B cell (primary cell): ENCODE results near the gene LPO. TPM values are rescaled to one million over a fixed set of nuclear protein-coding genes. Genes with fewer than 3 reads are reported as not detected.

Experiments used
- ATAC-seq: fragments of 200-7000 bp; cut with Tn5 transposase; one replicate; pipeline ENCODE4 v1.10.0; 2021; ENCODE audit warnings: low read depth, mild to moderate bottlenecking, moderate number of reproducible peaks, moderate library complexity
- CTCF ChIA-PET: fragments of 350-600 bp; sonication (Branson Sonifier 250); formaldehyde crosslinking; loops from one replicate; lab custom pipeline; 2021; ENCODE audit warnings: antibody characterized with exemption, inconsistent platforms; lab: Charles Lee
- POLR2A ChIA-PET: fragments of 350-600 bp; sonication (Branson Sonifier 250); formaldehyde crosslinking; loops from one replicate; lab custom pipeline; 2021; ENCODE audit warnings: antibody characterized with exemption; lab: Charles Lee
- DNase-seq: peaks from one replicate; pipeline ENCODE4 v3.0.0; 2013
- H2AFZ ChIP-seq: 2 replicates; pipeline ENCODE4 v1.6.1; 2012; ENCODE audit warnings: mild to moderate bottlenecking, low read depth, low read length; ENCODE audit not compliant: insufficient read depth, poor library complexity, severe bottlenecking
- H3K27ac ChIP-seq, 2 donors: 1 replicate in 1 of 2; 2 replicates in 1 of 2; pipeline ENCODE4 v1.5.1; 2012 to 2013; ENCODE audit warnings: low read length in 2 of 2, mild to moderate bottlenecking in 2 of 2, moderate library complexity in 1 of 2
- H3K27me3 ChIP-seq, 4 experiments: fragments of 200-600 bp in 1 of 4; sonication (generic) in 1 of 4; replicated peaks in 1 of 4; 1 replicate in 2 of 4; 2 replicates in 2 of 4; pipeline versions ENCODE4 v1.6.1 to v1.7.0; 2013 to 2016; ENCODE audit warnings: low read length in 3 of 4, mild to moderate bottlenecking in 2 of 4, mixed read lengths in 1 of 4, moderate library complexity in 1 of 4; ENCODE audit not compliant: insufficient read depth in 4 of 4, control insufficient read depth in 3 of 4; ENCODE audit errors: control extremely low read depth in 1 of 4
- H3K36me3 ChIP-seq, 2 experiments: replicated peaks in 1 of 2; 1 replicate in 1 of 2; 2 replicates in 1 of 2; pipeline versions ENCODE4 v1.6.1 to v1.7.1; 2013; ENCODE audit warnings: low read length in 1 of 2; ENCODE audit not compliant: insufficient read depth in 2 of 2, control insufficient read depth in 1 of 2; ENCODE audit errors: control extremely low read depth in 1 of 2, extremely low read depth in 1 of 2
- H3K4me1 ChIP-seq, 2 donors: fragments of 200-600 bp in 1 of 2; sonication (generic) in 1 of 2; 1 replicate in 1 of 2; 2 replicates in 1 of 2; pipeline versions ENCODE4 v1.5.1 to v1.6.1; 2013 to 2017; ENCODE audit warnings: low read length in 2 of 2; ENCODE audit not compliant: control insufficient read depth in 2 of 2, insufficient read depth in 2 of 2
- H3K4me2 ChIP-seq: replicated peaks from 2 replicates; pipeline ENCODE3; 2012; ENCODE audit warnings: mild to moderate bottlenecking, low read depth, low read length; ENCODE audit not compliant: poor library complexity, severe bottlenecking
- H3K4me3 ChIP-seq, 5 experiments: fragments of 200-600 bp in 1 of 5; sonication (generic) in 1 of 5; 1 replicate in 3 of 5; 2 replicates in 2 of 5; pipeline versions ENCODE4 v1.5.1 to v1.7.0; 2011 to 2016; ENCODE audit warnings: low read length in 4 of 5, mild to moderate bottlenecking in 4 of 5, low read depth in 2 of 5, control low read depth in 1 of 5, moderate library complexity in 1 of 5; ENCODE audit not compliant: insufficient read depth in 1 of 5; ENCODE audit errors: control extremely low read depth in 1 of 5, extremely low read depth in 1 of 5
- H3K79me2 ChIP-seq: fragments of 200-600 bp; sonication (generic); one replicate; pipeline ENCODE4 v1.6.0; 2016; ENCODE audit warnings: low read length; ENCODE audit not compliant: control insufficient read depth, insufficient read depth
- H3K9ac ChIP-seq: fragments of 200-600 bp; sonication (generic); 2 replicates; pipeline ENCODE4 v1.6.1; 2017; ENCODE audit warnings: mild to moderate bottlenecking, low read length, moderate library complexity
- H3K9me3 ChIP-seq, 3 donors: one replicate each; pipeline versions ENCODE4 v1.6.1 to v1.7.1; 2013; ENCODE audit warnings: low read length in 2 of 3; ENCODE audit not compliant: control insufficient read depth in 2 of 3, insufficient read depth in 1 of 3; ENCODE audit errors: control extremely low read depth in 1 of 3
- H4K20me1 ChIP-seq: 2 replicates; pipeline ENCODE4 v1.6.0; 2012; ENCODE audit warnings: mild to moderate bottlenecking, low read length; ENCODE audit not compliant: insufficient read depth, control insufficient read depth, poor library complexity, severe bottlenecking
- H3K27ac Mint-ChIP-seq: one replicate; pipeline ENCODE4 v1.8.0; 2021; ENCODE audit warnings: mixed read lengths
- H3K27me3 Mint-ChIP-seq: one replicate; pipeline ENCODE4 v1.8.0; 2021; ENCODE audit warnings: mixed read lengths
- H3K4me1 Mint-ChIP-seq: one replicate; pipeline ENCODE4 v1.8.0; 2021; ENCODE audit warnings: mixed read lengths
- H3K4me3 Mint-ChIP-seq: one replicate; pipeline ENCODE4 v1.8.0; 2021; ENCODE audit warnings: mixed read lengths
- H3K9me3 Mint-ChIP-seq: one replicate; pipeline ENCODE4 v1.8.0; 2022; ENCODE audit warnings: mixed read lengths; ENCODE audit not compliant: insufficient read depth
- CTCF ChIP-seq: fragments of 200-600 bp; IDR thresholded peaks from one replicate; pipeline ENCODE4 v1.8.0; 2022; ENCODE audit warnings: antibody characterized with exemption, mild to moderate bottlenecking
- EZH2 ChIP-seq: IDR thresholded peaks from 2 replicates; pipeline ENCODE4 v1.6.1; 2012; ENCODE audit warnings: borderline replicate concordance, low read depth, mild to moderate bottlenecking, moderate library complexity, low read length; ENCODE audit not compliant: insufficient read depth, poor library complexity, severe bottlenecking
- WGBS: methylation state at CpG from one replicate; pipeline ENCODE4 v1.1.5; 2013; ENCODE audit warnings: missing lambda C conversion rate; ENCODE audit not compliant: insufficient coverage; 5-methylcytosine and 5-hydroxymethylcytosine counted together
- intact Hi-C: fragments of 100-400 bp; cut with micrococcal nuclease; formaldehyde crosslinking; loops from one replicate; pipeline ENCODE4 v1.10.0; 2022
- polyA plus RNA-seq: library from polyadenylated mRNA; depleted of rRNA; stranded (reverse); fragments of >200 nt; gene quantifications from 2 replicates; pipeline ENCODE4 v1.2.3, GENCODE V29; 2012
- total RNA-seq, 2 donors: library from RNA; stranded (reverse); fragments of 120-200 nt in 1 of 2; gene quantifications; 1 replicate in 1 of 2; 2 replicates in 1 of 2; pipeline versions ENCODE4 v1.2.3 to v1.2.4, GENCODE V29; 2013 to 2022

The LPO gene
- total and polyA plus RNA-seq, 2 donors (not counting 1 experiment from before 2014, with no cell fraction given), result not detected

GRCh38 chr17:58205936-58206335 is 32.4 kb upstream of the LPO start:
- POLR2A ChIA-PET, result no interaction called here
- H3K4me3 Mint-ChIP-seq, result no peak overlapping the region

DNA sequence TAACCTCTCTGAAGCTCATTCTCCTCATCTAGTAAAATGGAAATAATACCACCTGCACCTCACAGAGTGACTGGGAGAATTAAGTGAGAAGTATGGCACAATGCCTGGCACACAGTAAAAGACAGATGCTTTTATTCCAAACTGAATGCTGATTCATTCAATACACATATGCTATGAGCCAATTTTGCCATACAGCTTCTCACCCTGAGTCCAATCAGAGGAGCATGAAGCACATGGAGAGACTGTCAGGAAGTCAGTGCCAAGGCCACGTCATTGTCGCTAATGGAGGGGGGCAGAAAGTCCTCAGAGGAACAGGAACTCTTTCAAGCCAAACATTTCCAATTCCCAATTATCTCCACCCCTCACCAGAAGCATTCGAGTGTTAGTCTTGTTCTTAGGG is 30.9 kb upstream of the LPO start:
- TF ChIP-seq CTCF, result no peak
- no peak for TF ChIP-seq EZH2
- H3K4me3 Mint-ChIP-seq, result no peak overlapping the region
- WGBS, result 94% methylated on average over 2 of the region's 3 CpGs
- Histone ChIP-seq H3K4me2 (no peak overlapping the region), H3K27me3 (no peaks in the 10 kb centered on the region), H3K4me3 (no peak overlapping the region), H2AFZ (no peak overlapping the region), H4K20me1 (no peaks in the 10 kb centered on the region), H3K4me1 (no peaks in the 10 kb centered on the region), H3K9me3 (no peaks in the 10 kb centered on the region), H3K27ac (no peak overlapping the region), H3K9ac (no peak overlapping the region), H3K36me3 (peaks cover 0 to 6% of the 10 kb centered on the region in 2 experiments), H3K79me2 (no peaks in the 10 kb centered on the region)
- ChIA-PET CTCF (interaction anchor here (0.6 to 0.9 kb wide), 2 partner anchors 15 to 228 kb away, joined by 3 read pairs; no protein-coding TSS in a partner anchor), POLR2A (no interaction called here)
- no peaks in the 10 kb centered on the region for H3K27me3 Mint-ChIP-seq
- no peaks in the 10 kb centered on the region for H3K4me1 Mint-ChIP-seq
- H3K9me3 Mint-ChIP-seq, result no peaks in the 10 kb centered on the region
- ATAC-seq (no peak), DNase-seq (no peak)
- no peak overlapping the region for H3K27ac Mint-ChIP-seq
- intact Hi-C loops, result no loop called here

More at GRCh38 chr17:58205936-58206335, 32.4 kb upstream of the LPO start:
- intact Hi-C loops, result no loop called here
- Mint-ChIP-seq H3K27ac (no peak overlapping the region), H3K27me3 (no peaks in the 10 kb centered on the region), H3K9me3 (no peaks in the 10 kb centered on the region), H3K4me1 (no peaks in the 10 kb centered on the region)
- no peaks in the 10 kb centered on the region for H3K9me3 ChIP-seq
- H3K4me3 ChIP-seq, result no peak overlapping the region
- WGBS, result 93% methylated on average over 9 of the region's 11 CpGs
- H3K27me3 ChIP-seq, result no peaks in the 10 kb centered on the region
- H3K4me2 ChIP-seq, result no peak overlapping the region
- no peak overlapping the region for H2AFZ ChIP-seq
- CTCF ChIA-PET, result interaction anchor here (1.1 kb wide), 1 partner anchor 44 kb away, joined by 3 read pairs; no protein-coding TSS in a partner anchor
- no peak for TF ChIP-seq CTCF
- no peak for TF ChIP-seq EZH2
- H3K36me3 ChIP-seq, result peaks cover 0 to 3% of the 10 kb centered on the region in 2 experiments
- H3K4me1 ChIP-seq, result no peaks in the 10 kb centered on the region
- no peaks in the 10 kb centered on the region for H3K79me2 ChIP-seq
- H3K27ac ChIP-seq, result no peak overlapping the region
- no peaks in the 10 kb centered on the region for H4K20me1 ChIP-seq
- ATAC-seq (no peak), DNase-seq (no peak)
- no peak overlapping the region for H3K9ac ChIP-seq
